IPS-NIHi7 (cell line): ENCODE measurements around the gene PRSS53.

Source experiments
- DNase-seq: peaks from one replicate; pipeline ENCODE4 v3.0.0; 2012; ENCODE audit warnings: mixed read lengths; ENCODE audit errors: extremely low spot score

Gene PRSS53

GRCh38 chr16:31079342-31079944, 9.3 kb downstream of the PRSS53 start:
- DNase-seq: no peak

DNA sequence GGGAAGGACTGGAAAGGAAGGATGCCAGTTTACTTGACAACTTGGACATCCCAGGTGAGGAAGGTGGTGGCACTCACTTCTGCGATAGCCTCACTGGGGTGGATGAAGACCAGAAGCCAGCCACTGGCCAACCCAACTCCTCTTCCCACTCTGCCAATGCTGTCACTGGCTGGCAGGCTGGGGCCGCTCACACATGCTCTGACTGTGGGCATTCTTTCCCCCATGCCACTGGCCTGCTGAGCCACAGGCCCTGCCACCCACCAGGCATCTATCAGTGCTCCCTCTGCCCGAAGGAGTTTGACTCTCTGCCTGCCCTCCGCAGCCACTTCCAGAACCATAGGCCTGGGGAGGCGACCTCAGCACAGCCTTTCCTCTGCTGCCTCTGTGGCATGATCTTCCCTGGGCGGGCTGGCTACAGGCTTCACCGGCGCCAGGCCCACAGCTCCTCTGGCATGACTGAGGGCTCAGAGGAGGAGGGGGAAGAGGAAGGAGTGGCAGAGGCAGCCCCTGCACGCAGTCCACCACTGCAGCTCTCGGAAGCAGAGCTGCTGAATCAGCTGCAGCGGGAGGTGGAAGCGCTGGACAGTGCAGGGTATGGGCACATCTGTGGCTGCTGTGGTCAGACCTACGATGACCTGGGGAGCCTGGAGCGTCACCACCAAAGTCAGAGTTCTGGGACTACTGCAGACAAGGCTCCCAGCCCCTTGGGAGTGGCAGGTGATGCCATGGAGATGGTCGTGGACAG, 10.0 kb downstream of the PRSS53 start:
- DNase-seq: no peak

DNA sequence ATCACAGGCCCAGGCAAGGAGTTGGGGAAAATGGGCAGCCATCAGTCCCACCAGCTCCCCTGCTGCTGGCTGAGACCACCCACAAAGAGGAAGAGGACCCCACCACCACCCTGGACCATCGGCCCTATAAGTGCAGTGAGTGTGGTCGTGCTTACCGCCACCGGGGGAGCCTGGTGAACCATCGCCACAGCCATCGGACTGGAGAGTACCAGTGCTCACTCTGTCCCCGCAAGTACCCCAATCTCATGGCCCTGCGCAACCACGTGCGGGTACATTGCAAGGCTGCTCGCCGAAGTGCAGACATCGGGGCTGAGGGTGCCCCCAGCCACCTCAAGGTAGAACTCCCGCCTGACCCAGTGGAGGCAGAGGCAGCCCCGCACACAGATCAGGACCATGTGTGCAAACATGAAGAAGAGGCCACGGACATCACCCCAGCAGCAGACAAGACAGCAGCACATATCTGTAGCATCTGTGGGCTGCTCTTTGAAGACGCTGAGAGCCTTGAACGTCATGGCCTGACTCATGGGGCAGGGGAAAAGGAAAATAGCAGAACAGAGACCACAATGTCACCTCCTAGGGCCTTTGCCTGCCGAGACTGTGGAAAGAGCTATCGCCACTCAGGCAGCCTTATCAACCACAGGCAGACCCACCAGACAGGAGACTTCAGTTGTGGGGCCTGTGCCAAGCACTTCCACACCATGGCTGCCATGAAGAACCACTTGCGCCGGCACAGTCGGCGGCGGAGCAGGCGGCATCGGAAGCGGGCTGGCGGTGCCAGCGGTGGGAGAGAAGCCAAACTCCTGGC, 10.9 kb downstream of the PRSS53 start:
- DNase-seq: no peak

DNA sequence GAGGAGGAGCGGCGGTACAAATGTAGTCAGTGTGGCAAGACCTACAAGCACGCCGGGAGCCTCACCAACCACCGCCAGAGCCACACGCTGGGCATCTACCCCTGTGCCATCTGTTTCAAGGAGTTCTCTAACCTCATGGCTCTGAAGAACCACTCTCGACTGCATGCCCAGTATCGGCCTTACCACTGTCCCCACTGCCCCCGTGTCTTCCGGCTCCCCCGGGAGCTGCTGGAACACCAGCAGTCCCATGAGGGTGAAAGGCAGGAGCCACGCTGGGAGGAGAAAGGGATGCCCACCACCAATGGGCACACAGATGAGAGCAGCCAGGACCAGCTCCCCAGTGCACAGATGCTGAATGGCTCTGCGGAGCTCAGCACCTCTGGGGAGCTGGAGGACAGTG, 11.7 kb downstream of the PRSS53 start:
- DNase-seq: no peak

- no peak for DNase-seq
Observed at GRCh38 chr16:31076319-31076718, 12.4 kb downstream of the PRSS53 start.

GRCh38 chr16:31074814-31075183, 13.9 kb downstream of the PRSS53 start:
- no peak for DNase-seq

GRCh38 chr16:31073970-31074813, 14.6 kb downstream of the PRSS53 start, which contains the start of the genes ZNF646 and ZNF668:
ZNF646 (plus strand) TSS chr16:31074422; CDS start chr16:31076325, 1,903 bp downstream.
ZNF668 (minus strand) TSS chr16:31074240; CDS start chr16:31064459, 9,781 bp downstream.
- peak; percentile 94 for DNase-seq

- peak; percentile 89 for DNase-seq
Observed at GRCh38 chr16:31073142-31073969, 15.4 kb downstream of the PRSS53 start.

- no peak for DNase-seq
Observed at GRCh38 chr16:31072540-31073141, 16.1 kb downstream of the PRSS53 start.

- DNase-seq: no peak
Observed at GRCh38 chr16:31071861-31072260, 16.9 kb downstream of the PRSS53 start.

GRCh38 chr16:31067342-31067741, 21.4 kb downstream of the PRSS53 start:
- no peak for DNase-seq

- DNase-seq: no peak
Observed at GRCh38 chr16:31064882-31065461, 23.8 kb downstream of the PRSS53 start.

DNA sequence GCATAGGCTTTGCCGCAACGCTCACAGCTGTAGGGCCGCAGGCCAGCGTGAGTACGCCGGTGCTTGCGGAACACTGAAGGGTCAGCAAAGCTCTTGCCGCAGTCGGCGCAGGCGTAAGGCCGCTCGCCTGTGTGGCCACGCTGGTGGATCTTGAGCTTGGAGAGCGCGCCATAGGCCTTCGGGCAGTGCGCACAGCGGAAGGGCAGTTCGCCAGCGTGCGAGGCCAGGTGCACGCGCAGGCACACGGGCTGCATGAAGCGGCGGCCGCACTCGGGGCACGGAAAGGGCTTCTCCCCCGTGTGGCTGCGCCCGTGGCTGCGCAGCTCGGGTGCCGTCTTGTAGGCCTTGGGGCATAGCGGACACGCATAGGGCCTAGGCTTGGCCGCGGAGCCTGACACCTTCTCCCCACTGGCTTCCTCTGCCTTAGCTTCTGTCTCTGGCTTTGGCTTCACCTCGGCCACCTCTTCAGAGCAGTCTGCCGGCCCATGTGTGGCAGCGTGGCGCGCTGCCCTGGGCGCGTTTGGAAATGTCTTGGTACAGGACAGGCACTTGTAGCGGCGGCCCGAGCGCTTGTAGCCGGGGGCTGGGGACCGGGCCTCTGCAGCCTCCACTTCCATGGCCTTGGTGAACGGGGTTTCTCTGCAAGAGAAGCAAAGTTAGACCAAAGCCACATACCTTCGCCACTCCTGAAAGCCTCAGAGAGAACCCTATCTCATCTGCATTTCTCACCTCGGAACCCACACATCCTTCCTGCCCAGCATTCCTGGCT, 24.7 kb downstream of the PRSS53 start:
- DNase-seq: no peak

DNA sequence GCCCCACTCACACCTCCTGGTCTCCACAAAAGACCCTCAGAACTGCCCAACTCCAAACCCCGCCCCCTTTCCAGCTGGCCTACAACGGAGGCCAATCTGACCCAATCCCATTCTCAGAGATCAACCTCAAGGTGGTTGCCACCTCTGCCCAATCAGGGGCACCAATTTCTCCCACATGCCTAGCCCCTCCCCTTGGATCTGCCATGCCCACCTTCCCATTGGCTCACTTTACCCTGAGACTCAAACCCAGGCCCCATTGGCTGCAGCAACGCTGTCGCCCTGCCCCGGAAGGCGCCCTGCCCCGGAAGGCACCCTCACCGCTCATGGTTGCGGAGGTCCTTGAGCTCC, 25.3 kb downstream of the PRSS53 start:
- DNase-seq: no peak

DNA sequence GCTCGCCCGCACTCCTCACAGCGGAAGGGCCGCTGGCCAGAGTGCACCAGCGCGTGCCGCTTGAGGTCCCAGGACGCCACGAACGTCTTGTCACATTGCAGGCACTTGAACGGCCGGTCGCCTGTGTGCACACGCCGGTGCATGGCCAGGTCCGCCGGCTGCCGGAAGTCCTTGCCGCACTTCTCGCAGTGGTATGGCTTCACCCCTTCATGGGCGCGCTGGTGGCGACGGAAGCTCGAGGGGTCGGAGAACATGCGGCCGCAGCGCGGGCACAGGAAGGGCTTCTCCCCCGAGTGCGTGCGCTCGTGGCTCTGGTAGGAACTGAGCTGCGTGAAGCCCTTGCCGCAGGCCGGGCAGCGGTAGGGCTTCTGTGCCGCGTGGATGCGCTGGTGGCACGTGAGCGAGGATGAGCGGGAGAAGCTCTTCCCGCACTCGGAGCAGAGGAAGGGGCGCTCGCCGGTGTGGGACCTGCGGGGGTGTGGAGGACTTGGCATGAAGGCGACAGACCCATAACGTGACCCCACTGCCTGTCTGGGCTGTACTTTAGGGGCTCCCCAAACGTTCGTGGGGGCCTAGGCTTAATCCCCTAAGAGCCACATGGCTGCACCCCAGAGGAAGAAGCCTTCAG, 26.8 kb downstream of the PRSS53 start:
- no peak for DNase-seq

GRCh38 chr16:31061126-31061812, 27.5 kb downstream of the PRSS53 start:
- no peak for DNase-seq

DNA sequence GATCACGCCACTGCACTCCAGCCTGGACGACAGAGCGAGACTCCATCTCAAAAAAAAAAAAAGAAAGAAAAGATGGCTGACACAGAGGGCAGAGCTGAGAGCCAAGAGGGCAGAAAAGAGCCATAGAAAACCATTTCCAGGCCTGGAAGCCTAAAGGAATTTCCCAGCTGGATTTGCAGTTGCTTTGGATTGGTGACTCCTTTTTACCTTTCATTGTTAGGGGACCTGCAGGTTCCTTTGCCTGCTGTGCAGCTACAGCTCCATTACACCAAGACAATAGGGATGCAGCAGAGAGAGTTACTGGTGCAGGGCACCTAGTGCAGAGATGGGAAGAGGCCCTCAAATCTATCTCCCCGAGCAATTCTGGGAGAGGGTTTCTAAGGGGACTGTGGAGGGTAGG, 33.1 kb downstream of the PRSS53 start:
- peak; percentile 40 for DNase-seq

- no peak for DNase-seq
Observed at GRCh38 chr16:31052114-31052513, 36.6 kb downstream of the PRSS53 start.
